Omental fat pad (tissue), 4 donors: Measurements from ENCODE around the gene ZNF304. TPM values are rescaled to one million over a fixed set of nuclear protein-coding genes. Genes with fewer than 3 reads are reported as not detected.

ENCODE experiments used
- ATAC-seq: fragments of 150-250 bp; one replicate; pipeline ENCODE4 v1.9.1; 2016; ENCODE audit warnings: mild to moderate bottlenecking, moderate library complexity; ENCODE audit not compliant: low FRiP score
- DNase-seq: peaks from one replicate; pipeline ENCODE4 v3.0.0-alpha.2; 2019; ENCODE audit warnings: low spot score
- total RNA-seq, 4 donors: library from RNA; depleted of rRNA; stranded (reverse); fragments of >200 nt; gene quantifications; one replicate each; pipeline ENCODE4 v1.1.0, GENCODE V29; 2016
- TF ChIP-seq, protein P1 (sequence below), 3 donors: fragments of 450-650 bp; IDR thresholded peaks; one replicate each; pipeline ENCODE4 v1.5.1; 2016 to 2017; ENCODE audit warnings: antibody characterized with exemption in 3 of 3, mild to moderate bottlenecking in 3 of 3, moderate library complexity in 2 of 3

ZNF304 gene
- total RNA-seq, 4 donors from 2014 or later = 4.6 to 11.0 (median 7.3) TPM

DNA sequence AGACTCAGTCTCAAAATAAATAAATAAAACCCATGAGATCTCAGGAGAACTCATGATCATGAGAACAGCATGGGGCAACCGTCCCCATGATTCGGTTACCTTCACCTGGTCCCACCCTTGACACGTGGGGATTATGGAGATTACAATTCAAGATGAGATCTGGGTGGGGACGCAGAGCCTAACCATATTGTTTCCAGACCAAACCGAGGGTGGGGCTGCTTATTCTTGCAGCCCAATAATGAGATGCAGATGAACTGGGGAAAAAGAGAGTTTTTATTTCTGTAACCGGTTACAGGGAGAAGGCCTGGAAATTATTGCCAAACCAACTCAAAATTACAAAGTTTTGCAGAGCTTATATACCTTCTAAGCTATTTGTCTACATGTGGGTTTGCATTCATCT is 25.1 kb downstream of the ZNF304 start:
- DNase-seq = no peak
- TF ChIP-seq, protein P1, sequence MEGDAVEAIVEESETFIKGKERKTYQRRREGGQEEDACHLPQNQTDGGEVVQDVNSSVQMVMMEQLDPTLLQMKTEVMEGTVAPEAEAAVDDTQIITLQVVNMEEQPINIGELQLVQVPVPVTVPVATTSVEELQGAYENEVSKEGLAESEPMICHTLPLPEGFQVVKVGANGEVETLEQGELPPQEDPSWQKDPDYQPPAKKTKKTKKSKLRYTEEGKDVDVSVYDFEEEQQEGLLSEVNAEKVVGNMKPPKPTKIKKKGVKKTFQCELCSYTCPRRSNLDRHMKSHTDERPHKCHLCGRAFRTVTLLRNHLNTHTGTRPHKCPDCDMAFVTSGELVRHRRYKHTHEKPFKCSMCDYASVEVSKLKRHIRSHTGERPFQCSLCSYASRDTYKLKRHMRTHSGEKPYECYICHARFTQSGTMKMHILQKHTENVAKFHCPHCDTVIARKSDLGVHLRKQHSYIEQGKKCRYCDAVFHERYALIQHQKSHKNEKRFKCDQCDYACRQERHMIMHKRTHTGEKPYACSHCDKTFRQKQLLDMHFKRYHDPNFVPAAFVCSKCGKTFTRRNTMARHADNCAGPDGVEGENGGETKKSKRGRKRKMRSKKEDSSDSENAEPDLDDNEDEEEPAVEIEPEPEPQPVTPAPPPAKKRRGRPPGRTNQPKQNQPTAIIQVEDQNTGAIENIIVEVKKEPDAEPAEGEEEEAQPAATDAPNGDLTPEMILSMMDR (IDR thresholded peaks at IDR 0.05) = no peak
- ATAC-seq = no peak

- DNase-seq (no peak), ATAC-seq (no peak)
- TF ChIP-seq, protein P1 (IDR thresholded peaks at IDR 0.05) = no peak
Measured at GRCh38 chr19:57377498-57378146, 26.6 kb downstream of the ZNF304 start.

GRCh38 chr19:57380923-57381322 is 29.9 kb downstream of the ZNF304 start:
- no peak for ATAC-seq
- no peak for DNase-seq
- TF ChIP-seq, protein P1 (IDR thresholded peaks at IDR 0.05) = no peak

- no peak for DNase-seq
- TF ChIP-seq, protein P1 (IDR thresholded peaks at IDR 0.05) = no peak
- ATAC-seq = no peak
Measured at GRCh38 chr19:57382806-57383488, 31.9 kb downstream of the ZNF304 start.

DNA sequence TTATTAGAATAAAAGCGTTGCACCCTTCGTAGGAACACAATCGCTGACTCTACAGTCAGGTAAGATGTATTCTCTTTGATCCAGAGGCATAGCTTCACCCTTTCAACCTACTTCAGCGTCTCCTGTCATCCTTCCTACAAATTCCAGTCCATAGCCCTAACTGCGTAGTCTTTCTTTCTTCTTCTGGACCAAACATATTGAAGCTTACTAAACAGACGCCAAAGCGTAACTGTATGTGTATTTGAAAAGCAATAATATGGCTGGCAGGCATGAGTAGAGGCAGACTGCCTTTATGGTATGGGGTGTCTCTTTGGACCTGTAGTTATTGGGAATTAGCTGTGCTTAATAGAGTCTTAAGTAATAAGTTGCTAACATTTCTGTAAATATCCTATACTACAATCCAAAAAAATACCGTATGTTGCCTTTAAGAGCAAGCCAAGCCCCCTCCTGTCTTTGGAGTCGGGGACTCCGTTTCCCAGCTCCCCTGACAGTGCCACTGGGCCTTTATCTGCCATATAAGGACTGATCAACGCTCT is 38.2 kb downstream of the ZNF304 start:
- ATAC-seq (no peak), DNase-seq (no peak)
- TF ChIP-seq, protein P1 (IDR thresholded peaks at IDR 0.05) = no peak

DNA sequence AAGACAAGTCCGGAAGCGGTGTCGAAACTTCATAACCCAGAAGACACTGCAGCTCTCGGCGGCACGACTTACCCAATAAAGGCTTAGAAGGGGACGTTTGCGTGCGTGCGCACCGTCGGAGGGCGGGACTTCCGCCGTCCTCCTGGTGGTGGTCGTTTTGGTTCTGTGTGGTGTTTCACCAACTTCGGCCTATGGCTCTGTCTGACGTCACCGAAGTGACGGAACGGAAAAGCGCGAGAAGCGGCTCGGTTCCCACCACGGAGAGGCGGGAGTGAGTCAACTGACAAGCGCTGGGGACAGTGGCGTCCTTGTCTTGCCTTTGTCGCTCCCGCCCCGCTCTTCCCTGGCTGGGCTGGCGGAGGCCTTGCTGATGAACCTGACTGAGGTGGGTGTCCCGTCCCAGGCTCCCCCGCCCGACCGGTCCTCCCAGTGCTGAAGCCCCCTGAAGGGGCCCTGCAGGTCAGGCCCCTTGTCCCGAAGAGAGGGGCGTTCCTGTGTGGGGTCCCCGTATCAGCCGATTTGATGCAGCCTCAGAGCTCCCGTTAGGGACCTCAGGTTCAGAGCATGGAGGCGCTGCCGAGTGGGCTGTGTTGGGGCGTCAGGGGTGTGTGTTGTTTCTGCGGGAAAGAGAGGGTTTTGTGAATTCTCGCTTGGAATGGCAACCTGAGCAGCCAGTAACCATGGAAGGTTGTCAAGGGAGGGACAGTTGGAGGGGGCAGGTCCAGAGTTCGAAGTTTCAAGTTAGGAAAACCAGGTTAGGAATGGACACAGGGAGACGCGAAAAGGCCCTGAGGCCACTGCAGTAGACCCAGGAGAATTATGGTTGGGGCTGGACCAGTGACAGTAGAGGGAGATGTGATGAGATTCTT is 38.9 kb downstream of the ZNF304 start, which contains the start of gene ZNF548:
ZNF548 (plus strand) TSS at position 125 of the 869 bp plus-strand sequence; CDS start at position 371, 246 bp downstream.
- TF ChIP-seq, protein P1 (IDR thresholded peaks at IDR 0.05) = no peak
- peak; percentile 98 for DNase-seq
- peak; percentile 99 for ATAC-seq
